ENCODE results near the gene AMOTL1. TPM values are rescaled to one million over a fixed set of nuclear protein-coding genes. Genes with fewer than 3 reads are reported as not detected.

The AMOTL1 gene
- polyA plus RNA-seq, 4 donors: 0.81 to 16.5 (median 3.7) TPM

- 98 to 99% (median 98%) methylated on average over 14 of the region's 14 CpGs for WGBS, 3 donors
- H3K9me3 ChIP-seq (ENCODE audit: control insufficient read depth in 2 of 2, insufficient read depth in 1 of 2, low read depth in 1 of 2, low read length in 1 of 2): peaks cover 0 to 3% of the 10 kb centered on the region in 2 donors
- FAIRE-seq: no peak
- H3K27me3 ChIP-seq (ENCODE audit: control insufficient read depth in 3 of 3, insufficient read depth in 3 of 3, low read length in 3 of 3): no peaks in the 10 kb centered on the region
- H3K36me3 ChIP-seq (ENCODE audit: control insufficient read depth in 3 of 3, insufficient read depth in 2 of 3, low read depth in 1 of 3, low read length in 3 of 3): peaks cover 0 to 33% (median 2%) of the 10 kb centered on the region in 3 donors
- no peaks in the 10 kb centered on the region for H3K4me1 ChIP-seq (ENCODE audit: control insufficient read depth in 3 of 3, insufficient read depth in 2 of 3, low read depth in 1 of 3, low read length in 2 of 3)
- H3K4me3 ChIP-seq (ENCODE audit: low read depth in 1 of 3, low read length in 3 of 3): no peak overlapping the region
- no peak overlapping the region for H3K27ac ChIP-seq (ENCODE audit: low read depth in 1 of 3, low read length in 2 of 3)
- DNase-seq: no peak
These were observed 53.3 kb downstream of the AMOTL1 start for GRCh38 chr11:94821439-94821838.

- Histone ChIP-seq H3K27ac (ENCODE audit: low read depth in 1 of 3, low read length in 2 of 3) (no peak overlapping the region), H3K36me3 (ENCODE audit: control insufficient read depth in 3 of 3, insufficient read depth in 2 of 3, low read depth in 1 of 3, low read length in 3 of 3) (peaks cover 0 to 35% (median 2%) of the 10 kb centered on the region in 3 donors), H3K27me3 (ENCODE audit: control insufficient read depth in 3 of 3, insufficient read depth in 3 of 3, low read length in 3 of 3) (no peaks in the 10 kb centered on the region), H3K4me3 (ENCODE audit: low read depth in 1 of 3, low read length in 3 of 3) (no peak overlapping the region), H3K4me1 (ENCODE audit: control insufficient read depth in 3 of 3, insufficient read depth in 2 of 3, low read depth in 1 of 3, low read length in 2 of 3) (no peaks in the 10 kb centered on the region), H3K9me3 (ENCODE audit: control insufficient read depth in 2 of 2, insufficient read depth in 1 of 2, low read depth in 1 of 2, low read length in 1 of 2) (no peaks in the 10 kb centered on the region)
- 91 to 96% (median 95%) methylated on average over 7 of the region's 7 CpGs for WGBS, 3 donors
- no peak for FAIRE-seq
- DNase-seq: no peak
These were observed 53.9 kb downstream of the AMOTL1 start for GRCh38 chr11:94822080-94822479.

GRCh38 chr11:94823102-94823732 lies 55.1 kb downstream of the AMOTL1 start:
- peaks cover 0 to 39% (median 2%) of the 10 kb centered on the region in 3 donors for H3K36me3 ChIP-seq (ENCODE audit: control insufficient read depth in 3 of 3, insufficient read depth in 2 of 3, low read depth in 1 of 3, low read length in 3 of 3)
- FAIRE-seq (no peak), DNase-seq (no peak)
- 69 to 80% (median 79%) methylated on average over 2 of the region's 2 CpGs for WGBS, 3 donors
- H3K4me1 ChIP-seq (ENCODE audit: control insufficient read depth in 3 of 3, insufficient read depth in 2 of 3, low read depth in 1 of 3, low read length in 2 of 3): peaks cover 0 to 5% (median 0%) of the 10 kb centered on the region in 3 donors
- no peaks in the 10 kb centered on the region for H3K9me3 ChIP-seq (ENCODE audit: control insufficient read depth in 2 of 2, insufficient read depth in 1 of 2, low read depth in 1 of 2, low read length in 1 of 2)
- H3K27me3 ChIP-seq (ENCODE audit: control insufficient read depth in 3 of 3, insufficient read depth in 3 of 3, low read length in 3 of 3): no peaks in the 10 kb centered on the region
- H3K27ac ChIP-seq (ENCODE audit: low read depth in 1 of 3, low read length in 2 of 3): no peak overlapping the region
- H3K4me3 ChIP-seq (ENCODE audit: low read depth in 1 of 3, low read length in 3 of 3): no peak overlapping the region

GRCh38 chr11:94825031-94825430 lies 56.9 kb downstream of the AMOTL1 start:
- 82 to 90% (median 88%) methylated on average over 4 of the region's 4 CpGs for WGBS, 3 donors

GRCh38 chr11:94825481-94825880 lies 57.3 kb downstream of the AMOTL1 start:
- peaks cover 0 to 39% (median 2%) of the 10 kb centered on the region in 3 donors for H3K36me3 ChIP-seq (ENCODE audit: control insufficient read depth in 3 of 3, insufficient read depth in 2 of 3, low read depth in 1 of 3, low read length in 3 of 3)
- DNase-seq (no peak), FAIRE-seq (no peak)
- no peak overlapping the region for H3K4me3 ChIP-seq (ENCODE audit: low read depth in 1 of 3, low read length in 3 of 3)
- WGBS, 3 donors: 76 to 100% (median 85%) methylated on average over 1 of the region's 1 CpG
- H3K9me3 ChIP-seq (ENCODE audit: control insufficient read depth in 2 of 2, insufficient read depth in 1 of 2, low read depth in 1 of 2, low read length in 1 of 2): no peaks in the 10 kb centered on the region
- H3K27me3 ChIP-seq (ENCODE audit: control insufficient read depth in 3 of 3, insufficient read depth in 3 of 3, low read length in 3 of 3): no peaks in the 10 kb centered on the region
- peaks cover 0 to 5% (median 0%) of the 10 kb centered on the region in 3 donors for H3K4me1 ChIP-seq (ENCODE audit: control insufficient read depth in 3 of 3, insufficient read depth in 2 of 3, low read depth in 1 of 3, low read length in 2 of 3)
- no peak overlapping the region for H3K27ac ChIP-seq (ENCODE audit: low read depth in 1 of 3, low read length in 2 of 3)

More at GRCh38 chr11:94825031-94825430, 56.9 kb downstream of the AMOTL1 start:
- Histone ChIP-seq H3K27me3 (ENCODE audit: control insufficient read depth in 3 of 3, insufficient read depth in 3 of 3, low read length in 3 of 3) (no peaks in the 10 kb centered on the region), H3K9me3 (ENCODE audit: control insufficient read depth in 2 of 2, insufficient read depth in 1 of 2, low read depth in 1 of 2, low read length in 1 of 2) (no peaks in the 10 kb centered on the region), H3K4me1 (ENCODE audit: control insufficient read depth in 3 of 3, insufficient read depth in 2 of 3, low read depth in 1 of 3, low read length in 2 of 3) (peaks cover 0 to 5% (median 0%) of the 10 kb centered on the region in 3 donors), H3K27ac (ENCODE audit: low read depth in 1 of 3, low read length in 2 of 3) (no peak overlapping the region), H3K36me3 (ENCODE audit: control insufficient read depth in 3 of 3, insufficient read depth in 2 of 3, low read depth in 1 of 3, low read length in 3 of 3) (peaks cover 0 to 43% (median 2%) of the 10 kb centered on the region in 3 donors), H3K4me3 (ENCODE audit: low read depth in 1 of 3, low read length in 3 of 3) (no peak overlapping the region)
- FAIRE-seq: no peak
- DNase-seq: no peak

- no peak for DNase-seq
- Histone ChIP-seq H3K27ac (ENCODE audit: low read depth in 1 of 3, low read length in 2 of 3) (no peak overlapping the region), H3K4me1 (ENCODE audit: control insufficient read depth in 3 of 3, insufficient read depth in 2 of 3, low read depth in 1 of 3, low read length in 2 of 3) (peaks cover 0 to 5% (median 0%) of the 10 kb centered on the region in 3 donors), H3K36me3 (ENCODE audit: control insufficient read depth in 3 of 3, insufficient read depth in 2 of 3, low read depth in 1 of 3, low read length in 3 of 3) (peaks cover 0 to 40% (median 4%) of the 10 kb centered on the region in 3 donors), H3K9me3 (ENCODE audit: control insufficient read depth in 2 of 2, insufficient read depth in 1 of 2, low read depth in 1 of 2, low read length in 1 of 2) (no peaks in the 10 kb centered on the region), H3K27me3 (ENCODE audit: control insufficient read depth in 3 of 3, insufficient read depth in 3 of 3, low read length in 3 of 3) (no peaks in the 10 kb centered on the region), H3K4me3 (ENCODE audit: low read depth in 1 of 3, low read length in 3 of 3) (no peak overlapping the region)
- FAIRE-seq: no peak
- WGBS, 3 donors: 84 to 89% (median 86%) methylated on average over 7 of the region's 7 CpGs
These were observed 58.3 kb downstream of the AMOTL1 start for GRCh38 chr11:94826415-94826814.

- H3K36me3 ChIP-seq (ENCODE audit: control insufficient read depth in 3 of 3, insufficient read depth in 2 of 3, low read depth in 1 of 3, low read length in 3 of 3): peaks cover 0 to 25% (median 4%) of the 10 kb centered on the region in 3 donors
- FAIRE-seq: no peak
- no peaks in the 10 kb centered on the region for H3K9me3 ChIP-seq (ENCODE audit: control insufficient read depth in 2 of 2, insufficient read depth in 1 of 2, low read depth in 1 of 2, low read length in 1 of 2)
- no peak overlapping the region for H3K27ac ChIP-seq (ENCODE audit: low read depth in 1 of 3, low read length in 2 of 3)
- H3K27me3 ChIP-seq (ENCODE audit: control insufficient read depth in 3 of 3, insufficient read depth in 3 of 3, low read length in 3 of 3): no peaks in the 10 kb centered on the region
- no peak overlapping the region for H3K4me3 ChIP-seq (ENCODE audit: low read depth in 1 of 3, low read length in 3 of 3)
- peak in 1 of 2 donors; percentile 19 for DNase-seq
- peaks cover 0 to 15% (median 0%) of the 10 kb centered on the region in 3 donors for H3K4me1 ChIP-seq (ENCODE audit: control insufficient read depth in 3 of 3, insufficient read depth in 2 of 3, low read depth in 1 of 3, low read length in 2 of 3)
These were observed 59.9 kb downstream of the AMOTL1 start for GRCh38 chr11:94828088-94828487.

GRCh38 chr11:94830722-94831510 lies 62.8 kb downstream of the AMOTL1 start:
- no peak for FAIRE-seq
- Histone ChIP-seq H3K9me3 (ENCODE audit: control insufficient read depth in 2 of 2, insufficient read depth in 1 of 2, low read depth in 1 of 2, low read length in 1 of 2) (no peaks in the 10 kb centered on the region), H3K36me3 (ENCODE audit: control insufficient read depth in 3 of 3, insufficient read depth in 2 of 3, low read depth in 1 of 3, low read length in 3 of 3) (peaks cover 0 to 15% (median 2%) of the 10 kb centered on the region in 3 donors), H3K4me1 (ENCODE audit: control insufficient read depth in 3 of 3, insufficient read depth in 2 of 3, low read depth in 1 of 3, low read length in 2 of 3) (peaks cover 0 to 23% (median 0%) of the 10 kb centered on the region in 3 donors), H3K4me3 (ENCODE audit: low read depth in 1 of 3, low read length in 3 of 3) (no peak overlapping the region), H3K27ac (ENCODE audit: low read depth in 1 of 3, low read length in 2 of 3) (no peak overlapping the region), H3K27me3 (ENCODE audit: control insufficient read depth in 3 of 3, insufficient read depth in 3 of 3, low read length in 3 of 3) (no peaks in the 10 kb centered on the region)
- 79 to 87% (median 82%) methylated on average over 5 of the region's 5 CpGs for WGBS, 3 donors
- no peak for DNase-seq
